Spleen (tissue), 7 donors: ENCODE measurements around the gene AVPR1B.

Experiments
- POLR2AphosphoS5 ChIP-seq, 3 donors: sonication (generic); formaldehyde crosslinking; IDR thresholded peaks; one replicate each; pipeline ENCODE4 v1.5.1; 2017; ENCODE audit warnings: antibody characterized with exemption in 3 of 3
- TF ChIP-seq, protein P1 (sequence below), 11 experiments: fragments of 200-600 bp in 7 of 11; fragments of 450-650 bp in 4 of 11; sonication (generic) in 4 of 11; IDR thresholded peaks in 8 of 11; conservative IDR thresholded peaks in 3 of 11; 1 replicate in 7 of 11; 2 replicates in 4 of 11; pipeline versions ENCODE4 v1.4.0 to v1.8.0; 2016 to 2021; ENCODE audit warnings: antibody characterized with exemption in 11 of 11, inconsistent platforms in 4 of 11, mild to moderate bottlenecking in 1 of 11
- donor health status: DM: no; HTN: no; CAD: no; lungs with moderate emphysema.
- donor health status: DM: no; HTN: no; CAD: no.
- donor health status: DM: no; HTN: no; CAD: no.

DNA sequence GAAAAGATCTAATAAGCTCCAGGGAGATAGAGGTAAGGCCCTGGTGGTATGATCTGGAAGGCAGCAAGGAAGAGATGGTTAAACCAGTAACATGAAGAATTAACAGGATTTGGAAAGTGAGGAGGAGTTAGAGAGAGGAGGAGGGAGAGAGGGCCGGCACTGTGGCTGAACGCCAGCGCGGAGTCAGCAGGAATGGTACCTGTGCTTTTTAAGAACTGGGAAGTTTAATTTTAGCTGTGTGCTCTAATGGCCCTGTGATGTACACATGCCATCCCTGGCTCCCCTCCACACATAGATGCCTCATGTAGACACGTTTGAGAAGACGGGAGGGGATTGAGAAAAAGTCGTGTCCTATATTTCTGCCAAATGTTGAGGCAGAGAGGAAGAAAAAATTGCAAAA is 13.8 kb upstream of the AVPR1B start:
- TF ChIP-seq, protein P1, sequence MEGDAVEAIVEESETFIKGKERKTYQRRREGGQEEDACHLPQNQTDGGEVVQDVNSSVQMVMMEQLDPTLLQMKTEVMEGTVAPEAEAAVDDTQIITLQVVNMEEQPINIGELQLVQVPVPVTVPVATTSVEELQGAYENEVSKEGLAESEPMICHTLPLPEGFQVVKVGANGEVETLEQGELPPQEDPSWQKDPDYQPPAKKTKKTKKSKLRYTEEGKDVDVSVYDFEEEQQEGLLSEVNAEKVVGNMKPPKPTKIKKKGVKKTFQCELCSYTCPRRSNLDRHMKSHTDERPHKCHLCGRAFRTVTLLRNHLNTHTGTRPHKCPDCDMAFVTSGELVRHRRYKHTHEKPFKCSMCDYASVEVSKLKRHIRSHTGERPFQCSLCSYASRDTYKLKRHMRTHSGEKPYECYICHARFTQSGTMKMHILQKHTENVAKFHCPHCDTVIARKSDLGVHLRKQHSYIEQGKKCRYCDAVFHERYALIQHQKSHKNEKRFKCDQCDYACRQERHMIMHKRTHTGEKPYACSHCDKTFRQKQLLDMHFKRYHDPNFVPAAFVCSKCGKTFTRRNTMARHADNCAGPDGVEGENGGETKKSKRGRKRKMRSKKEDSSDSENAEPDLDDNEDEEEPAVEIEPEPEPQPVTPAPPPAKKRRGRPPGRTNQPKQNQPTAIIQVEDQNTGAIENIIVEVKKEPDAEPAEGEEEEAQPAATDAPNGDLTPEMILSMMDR (IDR thresholded peaks at IDR 0.05 in 8 of 11, conservative IDR thresholded peaks at IDR 0.05 in 3 of 11): no peak
- TF ChIP-seq POLR2AphosphoS5 (IDR thresholded peaks at IDR 0.05): no peak
